ENCODE measurements around the gene CEMP1. TPM values are rescaled to one million over a fixed set of nuclear protein-coding genes. Genes with fewer than 3 reads are reported as not detected.

CEMP1 gene
- total RNA-seq, 1 donor from 2014 or later = not detected

DNA sequence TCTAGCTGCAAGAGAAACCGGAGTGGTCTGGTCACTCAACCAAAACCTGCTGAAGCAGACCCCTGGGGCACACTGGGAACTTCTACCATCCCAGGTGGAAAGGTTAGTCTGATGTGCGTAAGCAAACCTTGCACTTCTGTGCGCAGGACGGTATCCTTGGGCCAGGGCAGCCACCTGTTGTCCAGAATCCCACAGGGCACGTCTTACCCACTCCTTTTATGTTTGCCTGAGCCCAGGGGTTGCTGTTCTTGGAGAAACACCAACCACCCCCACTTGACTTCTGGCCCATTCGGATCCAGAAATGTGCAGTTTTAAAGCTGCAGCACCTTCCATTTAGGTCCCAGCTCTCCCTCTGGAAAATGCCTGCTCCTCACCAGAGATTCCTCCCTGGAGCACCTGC is 37.6 kb downstream of the CEMP1 start:
- no peak overlapping the region for H3K27ac Mint-ChIP-seq (ENCODE audit: unreplicated experiment)
- H3K4me1 Mint-ChIP-seq (ENCODE audit: unreplicated experiment) = peaks cover 5% of the 10 kb centered on the region
- TF ChIP-seq, protein P1, sequence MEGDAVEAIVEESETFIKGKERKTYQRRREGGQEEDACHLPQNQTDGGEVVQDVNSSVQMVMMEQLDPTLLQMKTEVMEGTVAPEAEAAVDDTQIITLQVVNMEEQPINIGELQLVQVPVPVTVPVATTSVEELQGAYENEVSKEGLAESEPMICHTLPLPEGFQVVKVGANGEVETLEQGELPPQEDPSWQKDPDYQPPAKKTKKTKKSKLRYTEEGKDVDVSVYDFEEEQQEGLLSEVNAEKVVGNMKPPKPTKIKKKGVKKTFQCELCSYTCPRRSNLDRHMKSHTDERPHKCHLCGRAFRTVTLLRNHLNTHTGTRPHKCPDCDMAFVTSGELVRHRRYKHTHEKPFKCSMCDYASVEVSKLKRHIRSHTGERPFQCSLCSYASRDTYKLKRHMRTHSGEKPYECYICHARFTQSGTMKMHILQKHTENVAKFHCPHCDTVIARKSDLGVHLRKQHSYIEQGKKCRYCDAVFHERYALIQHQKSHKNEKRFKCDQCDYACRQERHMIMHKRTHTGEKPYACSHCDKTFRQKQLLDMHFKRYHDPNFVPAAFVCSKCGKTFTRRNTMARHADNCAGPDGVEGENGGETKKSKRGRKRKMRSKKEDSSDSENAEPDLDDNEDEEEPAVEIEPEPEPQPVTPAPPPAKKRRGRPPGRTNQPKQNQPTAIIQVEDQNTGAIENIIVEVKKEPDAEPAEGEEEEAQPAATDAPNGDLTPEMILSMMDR (IDR thresholded peaks at IDR 0.05) = no peak
- H3K4me3 Mint-ChIP-seq (ENCODE audit: unreplicated experiment) = no peak overlapping the region
- H3K27me3 Mint-ChIP-seq (ENCODE audit: unreplicated experiment) = no peaks in the 10 kb centered on the region
- DNase-seq (ENCODE audit: extremely low spot score, unreplicated experiment) = no peak
- no peaks in the 10 kb centered on the region for H3K9me3 Mint-ChIP-seq (ENCODE audit: unreplicated experiment)
- H3K36me3 Mint-ChIP-seq (ENCODE audit: unreplicated experiment) = peaks cover 9% of the 10 kb centered on the region

GRCh38 chr16:2492292-2492691 is 38.9 kb downstream of the CEMP1 start:
- Mint-ChIP-seq H3K9me3 (ENCODE audit: unreplicated experiment) (no peaks in the 10 kb centered on the region), H3K4me3 (ENCODE audit: unreplicated experiment) (no peak overlapping the region), H3K27me3 (ENCODE audit: unreplicated experiment) (no peaks in the 10 kb centered on the region), H3K4me1 (ENCODE audit: unreplicated experiment) (peaks cover 5% of the 10 kb centered on the region), H3K27ac (ENCODE audit: unreplicated experiment) (no peak overlapping the region), H3K36me3 (ENCODE audit: unreplicated experiment) (peaks cover 4% of the 10 kb centered on the region)
- DNase-seq (ENCODE audit: extremely low spot score, unreplicated experiment) = no peak
- TF ChIP-seq, protein P1 (IDR thresholded peaks at IDR 0.05) = no peak

DNA sequence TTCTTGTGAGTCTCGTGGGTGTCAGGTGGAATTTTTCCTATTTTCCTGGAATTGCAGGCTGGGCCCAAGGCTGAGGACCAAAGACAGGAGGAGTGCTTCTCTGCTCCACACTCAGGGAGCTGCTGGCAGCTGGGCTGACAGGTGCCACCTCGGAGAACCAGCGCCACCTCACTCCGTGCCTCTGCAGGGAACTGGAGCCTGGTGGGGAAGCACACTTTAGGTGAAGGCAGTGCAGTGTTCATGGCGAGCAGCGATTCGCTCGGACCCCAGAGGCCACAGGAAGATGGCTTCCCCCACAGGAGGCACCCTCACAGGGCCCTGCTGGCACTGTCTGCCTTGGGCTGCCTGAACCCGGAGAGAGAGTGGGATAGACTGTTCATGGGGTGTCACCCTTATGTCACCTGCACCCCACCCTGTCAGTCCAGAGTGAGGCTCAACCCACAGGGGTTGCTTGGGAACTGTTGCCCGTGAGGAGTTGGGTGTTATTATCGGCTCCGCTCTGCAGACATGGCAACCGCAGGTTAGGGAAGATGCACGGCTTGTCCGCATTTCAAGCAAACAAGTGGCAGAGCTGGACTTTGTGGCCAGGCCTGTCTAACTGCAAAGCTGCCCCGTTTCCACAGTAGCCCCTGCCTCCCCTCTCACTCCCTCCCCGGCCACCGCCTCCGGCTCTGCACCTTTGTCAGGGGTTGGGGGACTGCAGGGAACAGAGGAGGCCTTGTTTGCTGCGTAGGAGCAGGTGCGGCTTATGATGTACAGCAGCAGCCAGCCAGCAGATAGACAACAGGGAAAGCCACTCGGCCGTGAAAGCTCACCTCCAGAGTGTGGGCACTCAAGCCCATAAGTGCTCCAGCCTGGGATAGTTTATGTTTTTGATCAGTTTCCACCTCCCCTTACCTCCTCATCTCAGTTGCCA is 40.8 kb downstream of the CEMP1 start:
- TF ChIP-seq, protein P1 (IDR thresholded peaks at IDR 0.05) = no peak
- Mint-ChIP-seq H3K4me3 (ENCODE audit: unreplicated experiment) (no peak overlapping the region), H3K36me3 (ENCODE audit: unreplicated experiment) (no peaks in the 10 kb centered on the region), H3K27ac (ENCODE audit: unreplicated experiment) (no peak overlapping the region), H3K27me3 (ENCODE audit: unreplicated experiment) (no peaks in the 10 kb centered on the region), H3K4me1 (ENCODE audit: unreplicated experiment) (peaks cover 11% of the 10 kb centered on the region), H3K9me3 (ENCODE audit: unreplicated experiment) (no peaks in the 10 kb centered on the region)
- DNase-seq (ENCODE audit: extremely low spot score, unreplicated experiment) = no peak

- peaks cover 11% of the 10 kb centered on the region for H3K4me1 Mint-ChIP-seq (ENCODE audit: unreplicated experiment)
- H3K27ac Mint-ChIP-seq (ENCODE audit: unreplicated experiment) = no peak overlapping the region
- TF ChIP-seq, protein P1 (IDR thresholded peaks at IDR 0.05) = no peak
- no peaks in the 10 kb centered on the region for H3K9me3 Mint-ChIP-seq (ENCODE audit: unreplicated experiment)
- H3K4me3 Mint-ChIP-seq (ENCODE audit: unreplicated experiment) = no peak overlapping the region
- H3K36me3 Mint-ChIP-seq (ENCODE audit: unreplicated experiment) = no peaks in the 10 kb centered on the region
- DNase-seq (ENCODE audit: extremely low spot score, unreplicated experiment) = no peak
- H3K27me3 Mint-ChIP-seq (ENCODE audit: unreplicated experiment) = no peaks in the 10 kb centered on the region
Measured at GRCh38 chr16:2489581-2489980, 41.6 kb downstream of the CEMP1 start.

DNA sequence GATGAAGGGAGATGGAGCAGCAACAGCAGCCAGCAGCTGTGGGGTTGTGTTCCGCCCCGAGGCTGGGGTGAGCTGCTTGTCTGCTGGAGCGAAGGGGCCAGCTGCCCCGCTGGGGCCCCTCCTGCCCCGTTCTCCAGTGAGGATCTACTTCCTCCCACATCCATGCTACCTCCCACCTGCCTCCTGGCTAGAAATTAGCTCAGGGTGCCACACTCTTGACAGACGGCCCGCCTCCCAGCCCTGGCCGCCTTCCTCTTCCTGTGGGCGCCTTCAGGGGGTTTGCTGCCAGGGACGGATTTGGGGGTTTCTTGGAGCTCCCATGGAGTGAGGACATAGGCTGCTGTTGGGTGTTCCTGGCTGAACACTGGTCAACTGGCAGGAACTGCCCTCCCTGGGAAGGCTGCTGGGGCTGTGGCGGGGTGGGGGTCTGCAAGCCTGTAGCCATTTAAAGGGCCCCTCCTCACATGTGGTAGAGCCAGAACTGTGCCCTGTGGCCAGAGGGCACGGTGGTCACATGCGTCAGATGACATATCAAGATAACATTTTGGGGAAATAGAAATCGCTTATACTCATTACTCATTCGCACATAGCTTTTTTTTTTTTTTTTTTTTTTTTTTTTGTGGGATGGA is 43.2 kb downstream of the CEMP1 start:
- no peak for DNase-seq (ENCODE audit: extremely low spot score, unreplicated experiment)
- peaks cover 15% of the 10 kb centered on the region for H3K4me1 Mint-ChIP-seq (ENCODE audit: unreplicated experiment)
- no peaks in the 10 kb centered on the region for H3K9me3 Mint-ChIP-seq (ENCODE audit: unreplicated experiment)
- no peaks in the 10 kb centered on the region for H3K27me3 Mint-ChIP-seq (ENCODE audit: unreplicated experiment)
- H3K4me3 Mint-ChIP-seq (ENCODE audit: unreplicated experiment) = no peak overlapping the region
- no peak overlapping the region for H3K27ac Mint-ChIP-seq (ENCODE audit: unreplicated experiment)
- H3K36me3 Mint-ChIP-seq (ENCODE audit: unreplicated experiment) = no peaks in the 10 kb centered on the region
- TF ChIP-seq, protein P1 (IDR thresholded peaks at IDR 0.05) = no peak
